ENCODE data around the gene PHIP. TPM values are rescaled to one million over a fixed set of nuclear protein-coding genes. Genes with fewer than 3 reads are reported as not detected.

PHIP gene
- total RNA-seq, 1 donor from 2014 or later = 32.0 TPM

GRCh38 chr6:78986161-78986560 lies 91.9 kb downstream of the PHIP start:
- H3K27ac ChIP-seq = no peak overlapping the region
- DNase-seq (no peak), ATAC-seq (no peak)
- H3K4me3 ChIP-seq = no peak overlapping the region
- H3K27me3 ChIP-seq = no peaks in the 10 kb centered on the region
- intact Hi-C loops (cut with DNase I) = no loop called here
- TF ChIP-seq, protein P1, sequence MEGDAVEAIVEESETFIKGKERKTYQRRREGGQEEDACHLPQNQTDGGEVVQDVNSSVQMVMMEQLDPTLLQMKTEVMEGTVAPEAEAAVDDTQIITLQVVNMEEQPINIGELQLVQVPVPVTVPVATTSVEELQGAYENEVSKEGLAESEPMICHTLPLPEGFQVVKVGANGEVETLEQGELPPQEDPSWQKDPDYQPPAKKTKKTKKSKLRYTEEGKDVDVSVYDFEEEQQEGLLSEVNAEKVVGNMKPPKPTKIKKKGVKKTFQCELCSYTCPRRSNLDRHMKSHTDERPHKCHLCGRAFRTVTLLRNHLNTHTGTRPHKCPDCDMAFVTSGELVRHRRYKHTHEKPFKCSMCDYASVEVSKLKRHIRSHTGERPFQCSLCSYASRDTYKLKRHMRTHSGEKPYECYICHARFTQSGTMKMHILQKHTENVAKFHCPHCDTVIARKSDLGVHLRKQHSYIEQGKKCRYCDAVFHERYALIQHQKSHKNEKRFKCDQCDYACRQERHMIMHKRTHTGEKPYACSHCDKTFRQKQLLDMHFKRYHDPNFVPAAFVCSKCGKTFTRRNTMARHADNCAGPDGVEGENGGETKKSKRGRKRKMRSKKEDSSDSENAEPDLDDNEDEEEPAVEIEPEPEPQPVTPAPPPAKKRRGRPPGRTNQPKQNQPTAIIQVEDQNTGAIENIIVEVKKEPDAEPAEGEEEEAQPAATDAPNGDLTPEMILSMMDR (IDR thresholded peaks at IDR 0.05) = no peak
- H3K36me3 ChIP-seq = peaks cover 98% of the 10 kb centered on the region
- H3K9me3 ChIP-seq = no peaks in the 10 kb centered on the region
- H3K4me1 ChIP-seq = no peaks in the 10 kb centered on the region

DNA sequence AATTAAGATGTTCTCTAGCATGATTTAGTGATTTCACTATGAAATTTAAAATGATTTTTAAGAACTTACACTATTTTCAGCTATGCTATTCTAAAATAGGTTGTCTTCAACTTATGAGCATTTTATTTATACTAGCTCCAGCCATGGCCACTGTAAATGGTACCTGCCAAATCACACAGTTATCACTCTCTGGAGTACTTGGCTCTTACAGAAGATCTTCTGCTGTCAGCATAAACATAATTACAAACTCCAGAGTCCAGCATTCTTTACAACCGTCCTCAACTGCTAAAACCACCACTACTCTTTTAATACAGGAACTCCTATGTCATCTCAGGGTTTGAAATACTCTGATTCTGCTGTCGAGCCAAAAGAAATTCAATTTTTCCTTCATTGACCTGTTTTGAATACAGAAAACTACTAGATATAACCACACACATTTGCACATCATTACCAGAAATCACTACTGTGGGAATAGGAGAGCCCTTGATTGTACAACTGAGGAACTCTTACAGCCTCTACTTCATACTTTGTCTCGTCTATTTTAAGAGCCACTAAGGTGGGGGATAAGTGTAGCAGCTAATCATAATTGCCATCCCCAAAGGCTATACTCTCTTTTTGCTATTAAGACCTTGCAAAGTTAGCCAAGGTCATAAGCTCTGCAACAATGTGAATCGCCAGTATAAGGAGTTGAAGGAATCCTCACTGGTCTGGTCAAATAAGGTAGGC lies 93.7 kb downstream of the PHIP start:
- ATAC-seq (no peak), DNase-seq (no peak)
- Histone ChIP-seq H3K9me3 (no peaks in the 10 kb centered on the region), H3K4me3 (no peak overlapping the region), H3K4me1 (no peaks in the 10 kb centered on the region), H3K27ac (no peak overlapping the region), H3K27me3 (no peaks in the 10 kb centered on the region), H3K36me3 (peaks cover 98% of the 10 kb centered on the region)
- intact Hi-C loops (cut with DNase I) = no loop called here
- TF ChIP-seq, protein P1 (IDR thresholded peaks at IDR 0.05) = no peak

- Histone ChIP-seq H3K36me3 (peaks cover 90% of the 10 kb centered on the region), H3K9me3 (no peaks in the 10 kb centered on the region), H3K4me3 (no peak overlapping the region), H3K4me1 (no peaks in the 10 kb centered on the region), H3K27ac (no peak overlapping the region), H3K27me3 (no peaks in the 10 kb centered on the region)
- ATAC-seq (no peak), DNase-seq (no peak)
- intact Hi-C loops (cut with DNase I) = no loop called here
- TF ChIP-seq, protein P1 (IDR thresholded peaks at IDR 0.05) = no peak
Observed at GRCh38 chr6:78967191-78967590, 110.9 kb downstream of the PHIP start.

GRCh38 chr6:78966542-78966941 lies 111.5 kb downstream of the PHIP start:
- intact Hi-C loops (cut with DNase I) = no loop called here
- TF ChIP-seq, protein P1 (IDR thresholded peaks at IDR 0.05) = no peak
- Histone ChIP-seq H3K4me3 (no peak overlapping the region), H3K27me3 (no peaks in the 10 kb centered on the region), H3K27ac (no peak overlapping the region), H3K9me3 (no peaks in the 10 kb centered on the region), H3K36me3 (peaks cover 94% of the 10 kb centered on the region), H3K4me1 (no peaks in the 10 kb centered on the region)
- ATAC-seq = no peak
- no peak for DNase-seq

DNA sequence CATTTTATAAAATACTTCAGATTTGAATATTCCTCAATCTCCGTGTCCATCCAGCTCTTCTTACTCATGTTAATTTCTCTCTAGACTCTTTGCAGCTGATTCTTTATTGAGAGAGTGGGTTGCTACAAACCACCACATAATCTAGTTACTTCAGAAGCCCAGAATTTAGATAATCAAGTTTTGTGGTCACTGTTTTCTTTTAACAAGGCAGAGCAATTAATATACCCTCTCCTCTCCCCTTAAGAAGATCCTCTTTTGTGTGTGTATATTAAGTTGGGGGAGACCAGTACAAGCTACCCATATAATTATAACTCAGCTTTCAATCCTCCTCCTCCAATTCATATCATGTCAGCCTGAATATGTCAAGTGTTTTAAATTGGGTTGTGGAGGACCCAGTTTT lies 115.6 kb downstream of the PHIP start:
- ATAC-seq = no peak
- TF ChIP-seq, protein P1 (IDR thresholded peaks at IDR 0.05) = no peak
- H3K9me3 ChIP-seq = no peaks in the 10 kb centered on the region
- H3K36me3 ChIP-seq = peaks cover 95% of the 10 kb centered on the region
- no peak overlapping the region for H3K27ac ChIP-seq
- no peaks in the 10 kb centered on the region for H3K4me1 ChIP-seq
- DNase-seq = no peak
- intact Hi-C loops (cut with DNase I) = no loop called here
- H3K27me3 ChIP-seq = no peaks in the 10 kb centered on the region
- H3K4me3 ChIP-seq = no peak overlapping the region

DNA sequence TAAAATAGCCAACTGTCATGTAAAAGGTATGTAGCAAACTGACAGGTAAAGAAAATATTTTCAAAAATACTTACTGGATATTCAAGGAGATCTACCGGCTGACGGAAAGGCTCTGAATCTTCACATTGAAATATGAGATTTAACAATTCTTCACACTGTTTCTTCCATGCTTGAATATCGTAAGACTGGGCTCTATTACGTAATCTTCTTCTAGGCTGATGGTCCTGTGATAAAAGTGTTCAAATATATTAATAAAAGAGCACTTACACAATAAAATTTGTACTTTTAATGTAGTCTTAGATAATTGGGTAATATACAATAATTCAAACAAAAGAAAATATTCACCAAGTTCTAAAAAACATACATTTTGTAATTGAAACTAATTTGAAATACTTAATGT lies 123.3 kb downstream of the PHIP start:
- H3K4me1 ChIP-seq = no peaks in the 10 kb centered on the region
- no peak overlapping the region for H3K27ac ChIP-seq
- DNase-seq = no peak
- intact Hi-C loops (cut with DNase I) = no loop called here
- no peak for ATAC-seq
- peaks cover 94% of the 10 kb centered on the region for H3K36me3 ChIP-seq
- H3K27me3 ChIP-seq = no peaks in the 10 kb centered on the region
- H3K4me3 ChIP-seq = no peak overlapping the region
- H3K9me3 ChIP-seq = no peaks in the 10 kb centered on the region
- TF ChIP-seq, protein P1 (IDR thresholded peaks at IDR 0.05) = no peak
